Ascending aorta (tissue), 2 donors: ENCODE measurements around the gene SLC24A3. TPM values are rescaled to one million over a fixed set of nuclear protein-coding genes. Genes with fewer than 3 reads are reported as not detected.

ENCODE experiments used
- DNase-seq, 2 donors: peaks; one replicate each; pipeline ENCODE4 v3.0.0-alpha.2; 2019; ENCODE audit warnings: low spot score in 2 of 2
- H3K27ac ChIP-seq, 2 donors: fragments of 200-600 bp; sonication (generic); one replicate each; pipeline ENCODE4 v1.5.1; 2016 to 2017; ENCODE audit warnings: mild to moderate bottlenecking in 1 of 2
- H3K27me3 ChIP-seq: fragments of 200-600 bp; sonication (generic); one replicate; pipeline ENCODE4 v1.5.1; 2017
- H3K36me3 ChIP-seq, 2 donors: fragments of 200-600 bp; sonication (generic); one replicate each; pipeline ENCODE4 v1.5.1; 2016
- H3K4me1 ChIP-seq, 2 donors: fragments of 200-600 bp; sonication (generic); one replicate each; pipeline ENCODE4 v1.5.1; 2016 to 2017; ENCODE audit warnings: mild to moderate bottlenecking in 1 of 2
- H3K4me3 ChIP-seq, 2 donors: fragments of 200-600 bp; sonication (generic); one replicate each; pipeline ENCODE4 v1.5.1; 2016 to 2017; ENCODE audit warnings: mild to moderate bottlenecking in 1 of 2
- H3K9me3 ChIP-seq, 2 donors: fragments of 200-600 bp; sonication (generic); one replicate each; pipeline ENCODE4 v1.5.1; 2016
- CTCF ChIP-seq, 3 experiments: fragments of 200-600 bp in 2 of 3; fragments of 450-650 bp in 1 of 3; sonication (generic) in 2 of 3; IDR thresholded peaks; one replicate each; pipeline ENCODE4 v1.5.1; 2016 to 2019; ENCODE audit warnings: antibody characterized with exemption in 3 of 3, mild to moderate bottlenecking in 1 of 3, moderate library complexity in 1 of 3
- intact Hi-C: fragments of 100-400 bp; cut with DNase I; formaldehyde crosslinking; loops from one replicate; pipeline ENCODE4 v1.15.1; 2023
- total RNA-seq: library from RNA; depleted of rRNA; stranded (reverse); fragments of >200 nt; gene quantifications from one replicate; pipeline ENCODE4 v1.1.0, GENCODE V29; 2016

The SLC24A3 gene
- total RNA-seq, 1 donor from 2014 or later = 12.9 TPM

- Histone ChIP-seq H3K27ac (no peak overlapping the region), H3K9me3 (no peaks in the 10 kb centered on the region), H3K4me3 (no peak overlapping the region), H3K27me3 (no peaks in the 10 kb centered on the region), H3K36me3 (no peaks in the 10 kb centered on the region), H3K4me1 (peaks cover 0 to 11% of the 10 kb centered on the region in 2 donors)
- no peak for DNase-seq
- intact Hi-C loops = no loop called here
- TF ChIP-seq CTCF (IDR thresholded peaks at IDR 0.05) = no peak
Measured at GRCh38 chr20:19737025-19737424, 524.6 kb downstream of the SLC24A3 start.

DNA sequence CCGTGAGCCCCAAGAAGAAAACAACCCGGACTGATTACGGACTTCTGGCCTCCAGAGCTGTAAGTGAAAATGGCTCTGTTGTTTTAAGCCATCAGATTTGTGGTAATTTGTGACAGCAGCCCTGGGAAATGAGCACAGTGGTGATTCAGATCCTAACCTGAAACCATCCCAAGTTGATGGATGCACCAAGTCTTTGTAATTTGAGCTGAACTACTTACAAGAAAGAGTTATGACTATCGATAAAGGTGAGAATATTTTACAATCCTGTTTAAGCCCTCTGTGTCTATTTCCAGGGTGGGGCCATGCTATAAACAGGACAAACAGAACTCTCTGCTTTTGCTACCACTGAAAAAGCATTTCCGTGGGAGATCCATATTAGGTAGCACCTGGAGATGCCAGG lies 526.5 kb downstream of the SLC24A3 start:
- H3K4me3 ChIP-seq = no peak overlapping the region
- no peak overlapping the region for H3K27ac ChIP-seq
- intact Hi-C loops = no loop called here
- no peak for DNase-seq
- no peaks in the 10 kb centered on the region for H3K36me3 ChIP-seq
- H3K27me3 ChIP-seq = no peaks in the 10 kb centered on the region
- H3K4me1 ChIP-seq = peaks cover 0 to 11% of the 10 kb centered on the region in 2 donors
- no peaks in the 10 kb centered on the region for H3K9me3 ChIP-seq
- no peak for TF ChIP-seq CTCF (IDR thresholded peaks at IDR 0.05)

- intact Hi-C loops = no loop called here
- Histone ChIP-seq H3K36me3 (no peaks in the 10 kb centered on the region), H3K4me1 (peaks cover 0 to 11% of the 10 kb centered on the region in 2 donors), H3K27me3 (no peaks in the 10 kb centered on the region), H3K9me3 (no peaks in the 10 kb centered on the region), H3K27ac (no peak overlapping the region), H3K4me3 (no peak overlapping the region)
- DNase-seq = no peak
- TF ChIP-seq CTCF (IDR thresholded peaks at IDR 0.05) = no peak
Measured at GRCh38 chr20:19739351-19739750, 526.9 kb downstream of the SLC24A3 start.

- no peak overlapping the region for H3K27ac ChIP-seq
- H3K4me1 ChIP-seq = peaks cover 0 to 4% of the 10 kb centered on the region in 2 donors
- intact Hi-C loops = no loop called here
- no peak for DNase-seq
- H3K9me3 ChIP-seq = no peaks in the 10 kb centered on the region
- no peaks in the 10 kb centered on the region for H3K36me3 ChIP-seq
- no peaks in the 10 kb centered on the region for H3K27me3 ChIP-seq
- TF ChIP-seq CTCF (IDR thresholded peaks at IDR 0.05) = no peak
- no peak overlapping the region for H3K4me3 ChIP-seq
Measured at GRCh38 chr20:19740512-19740911, 528.1 kb downstream of the SLC24A3 start.

GRCh38 chr20:19741924-19742323 lies 529.5 kb downstream of the SLC24A3 start:
- H3K27ac ChIP-seq = no peak overlapping the region
- H3K4me3 ChIP-seq = no peak overlapping the region
- TF ChIP-seq CTCF (IDR thresholded peaks at IDR 0.05) = no peak
- no peaks in the 10 kb centered on the region for H3K9me3 ChIP-seq
- no peaks in the 10 kb centered on the region for H3K4me1 ChIP-seq
- intact Hi-C loops = no loop called here
- H3K36me3 ChIP-seq = no peaks in the 10 kb centered on the region
- H3K27me3 ChIP-seq = no peaks in the 10 kb centered on the region
- no peak for DNase-seq

- no peak for DNase-seq
Measured at GRCh38 chr20:19742974-19743639, 530.7 kb downstream of the SLC24A3 start.

More at GRCh38 chr20:19742974-19743639, 530.7 kb downstream of the SLC24A3 start:
- TF ChIP-seq CTCF (IDR thresholded peaks at IDR 0.05) = no peak
- no peaks in the 10 kb centered on the region for H3K4me1 ChIP-seq
- H3K27ac ChIP-seq = no peak overlapping the region
- no peak overlapping the region for H3K4me3 ChIP-seq
- no peaks in the 10 kb centered on the region for H3K9me3 ChIP-seq
- H3K36me3 ChIP-seq = no peaks in the 10 kb centered on the region
- intact Hi-C loops = no loop called here
- H3K27me3 ChIP-seq = no peaks in the 10 kb centered on the region
